GM12891 (cell line): ENCODE results near the gene ENTHD1.

Experiments used
- PAX5 ChIP-seq: IDR thresholded peaks from 2 replicates; pipeline ENCODE4 v1.6.1; 2011; ENCODE audit warnings: low read length, moderate library complexity, mild to moderate bottlenecking; ENCODE audit not compliant: insufficient read depth, severe bottlenecking
- POLR2A ChIP-seq: IDR thresholded peaks from 2 replicates; pipeline ENCODE4 v1.6.1; 2011; ENCODE audit warnings: low read depth, low read length, control low read depth
- POLR2AphosphoS5 ChIP-seq: IDR thresholded peaks from 2 replicates; pipeline ENCODE4 v1.6.1; 2011; ENCODE audit warnings: low read depth, low read length, control low read depth
- POU2F2 ChIP-seq: IDR thresholded peaks from 2 replicates; pipeline ENCODE4 v1.6.1; 2011; ENCODE audit warnings: low read depth, mild to moderate bottlenecking, control low read depth, low read length, moderate library complexity
- SPI1 ChIP-seq: IDR thresholded peaks from 2 replicates; pipeline ENCODE4 v1.6.1; 2011; ENCODE audit warnings: low read depth, low read length, control low read depth
- TAF1 ChIP-seq: IDR thresholded peaks from 2 replicates; pipeline ENCODE4 v1.6.1; 2011; ENCODE audit warnings: low read depth, low read length, control low read depth

DNA sequence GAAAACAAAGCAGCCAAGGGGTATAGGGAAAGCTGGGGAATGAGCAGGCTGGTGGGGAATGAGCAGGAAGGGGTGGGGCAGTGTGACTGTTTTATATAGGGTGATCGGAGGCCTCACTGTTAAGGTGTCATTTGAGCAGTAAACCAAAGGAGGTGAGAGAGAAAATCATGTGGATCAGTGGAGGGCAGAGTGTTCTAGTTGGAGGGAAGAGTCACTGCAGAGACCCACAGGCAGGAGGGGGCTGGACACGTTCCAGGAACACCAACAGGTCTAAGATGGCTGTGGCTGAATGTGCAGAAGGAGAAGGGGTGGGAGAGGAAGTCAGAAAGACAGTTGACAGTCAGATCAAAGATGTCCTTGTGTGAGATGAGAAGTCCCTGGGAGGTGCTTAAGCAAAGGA is 103.8 kb downstream of the ENTHD1 start:
- TF ChIP-seq POLR2A (no peak), POLR2AphosphoS5 (no peak), TAF1 (no peak), SPI1 (no peak), PAX5 (no peak), POU2F2 (no peak)
